Ovary (tissue), 9 donors: ENCODE results near the gene MAD1L1. TPM values are rescaled to one million over a fixed set of nuclear protein-coding genes. Genes with fewer than 3 reads are reported as not detected.
"Not testable (repeated sequence)": the region's sequence is repeated elsewhere in the genome, so short reads cannot be mapped to it uniquely, and the experiment has no call there.

Experiments
- DNase-seq, 5 donors: peaks; one replicate each; pipeline ENCODE4 v3.0.0-alpha.2; 2019 to 2020
- H3K27ac ChIP-seq, 2 donors: fragments of 200-600 bp; one replicate each; pipeline versions ENCODE4 v1.5.1 to v1.8.0; 2019 to 2022
- H3K27me3 ChIP-seq: fragments of 200-600 bp; one replicate; pipeline ENCODE4 v1.8.0; 2022
- H3K36me3 ChIP-seq: fragments of 200-600 bp; sonication (generic); one replicate; pipeline ENCODE4 v1.5.1; 2019
- H3K4me1 ChIP-seq: one replicate; pipeline ENCODE4 v1.8.1; 2013; ENCODE audit warnings: mild to moderate bottlenecking, moderate library complexity; ENCODE audit not compliant: insufficient read depth
- H3K4me3 ChIP-seq: fragments of 200-600 bp; sonication (generic); one replicate; pipeline ENCODE4 v1.5.1; 2017
- H3K9me3 ChIP-seq, 2 donors: fragments of 200-600 bp in 1 of 2; sonication (generic) in 1 of 2; one replicate each; pipeline versions ENCODE4 v1.5.1 to v1.8.1; 2013 to 2019; ENCODE audit warnings: mild to moderate bottlenecking in 1 of 2, moderate library complexity in 1 of 2
- CTCF ChIP-seq, 3 donors: fragments of 450-650 bp in 2 of 3; fragments of 200-600 bp in 1 of 3; IDR thresholded peaks; one replicate each; pipeline versions ENCODE4 v1.5.1 to v1.8.0; 2016 to 2022; ENCODE audit warnings: antibody characterized with exemption in 3 of 3, mild to moderate bottlenecking in 1 of 3
- EP300 ChIP-seq: sonication (generic); formaldehyde crosslinking; IDR thresholded peaks from one replicate; pipeline ENCODE4 v1.6.1; 2017; ENCODE audit warnings: antibody characterized with exemption
- POLR2A ChIP-seq: fragments of 450-650 bp; IDR thresholded peaks from one replicate; pipeline ENCODE4 v1.6.1; 2017; ENCODE audit warnings: antibody characterized with exemption, mild to moderate bottlenecking, moderate library complexity
- WGBS, 3 donors: extraction: QIAGEN DNeasy Blood & Tissue Kit in 1 of 3; methylation state at CpG; one replicate each; pipeline versions ENCODE4 v1.1.5 to v1.1.7; 2013 to 2017; 5-methylcytosine and 5-hydroxymethylcytosine counted together
- intact Hi-C, 4 donors: fragments of 100-400 bp; cut with DNase I; formaldehyde crosslinking; loops; one replicate each; pipeline versions ENCODE4 v1.11.0 to v1.15.1; 2022 to 2023
- polyA plus RNA-seq, 2 donors: library from polyadenylated mRNA; stranded (reverse); fragments of 200-250 nt in 1 of 2; fragments of 350-450 nt in 1 of 2; fragmentation: Illumina TruSeq in 1 of 2; extraction: RNeasy Lipid Tissue Mini Kit (QIAGEN cat#74804) in 1 of 2; gene quantifications; one replicate each; pipeline ENCODE4 v1.2.3, GENCODE V29; 2013 to 2014
- total RNA-seq, 7 donors: library from RNA; depleted of rRNA in 2 of 7; stranded (reverse); fragments of >200 nt in 2 of 7; fragmentation: NEBNext Ultra II Directional in 3 of 7; extraction: Animal tissue kit (Norgen Biotek cat#: 25700) in 3 of 7; gene quantifications; one replicate each; pipeline versions ENCODE4 v1.1.0 to v1.2.4, GENCODE V29; 2016 to 2023
- donor health status: DM: no; HTN: no; CAD: no; lungs with moderate emphysema.
- donor health status: DM: no; HTN: no; CAD: no.
- donor health status: Bipolar disorder and iron deficiency.
- donor health status: DM: yes; HTN: yes; CAD: no.
- donor health status: DM: no; HTN: no; CAD: no.
- donor health status: DM: yes; HTN: yes; CAD: no.

Gene MAD1L1
- total and polyA plus RNA-seq, 9 donors, result 5.9 to 36.6 (median 22.8) TPM

- Histone ChIP-seq H3K9me3 (no peaks in the 10 kb centered on the region), H3K4me1 (no peaks in the 10 kb centered on the region), H3K27me3 (no peaks in the 10 kb centered on the region), H3K36me3 (no peaks in the 10 kb centered on the region), H3K27ac (no peak overlapping the region), H3K4me3 (no peak overlapping the region)
- DNase-seq, result no peak
- 92 to 94% (median 93%) methylated on average over 44 of the region's 44 CpGs for WGBS, 3 donors
- TF ChIP-seq CTCF (IDR thresholded peaks at IDR 0.05) (no peak), POLR2A (no peak), EP300 (no peak)
- intact Hi-C loops, result no loop called here
These were observed 255.5 kb downstream of the MAD1L1 start for GRCh38 chr7:1977059-1977875.

- H3K4me3 ChIP-seq, H3K27me3 ChIP-seq, H3K9me3 ChIP-seq, intact Hi-C loops, H3K36me3 ChIP-seq, H3K4me1 ChIP-seq, H3K27ac ChIP-seq, DNase-seq: not testable (repeated sequence)
- WGBS, 3 donors, result 92 to 97% (median 95%) methylated on average over 8 of the region's 8 CpGs
These were observed 256.2 kb downstream of the MAD1L1 start for GRCh38 chr7:1976521-1976920.

GRCh38 chr7:1975581-1975980 lies 257.2 kb downstream of the MAD1L1 start:
- TF ChIP-seq CTCF (IDR thresholded peaks at IDR 0.05) (no peak), EP300 (no peak), POLR2A (no peak)
- H3K36me3 ChIP-seq, result no peaks in the 10 kb centered on the region
- H3K9me3 ChIP-seq, result no peaks in the 10 kb centered on the region
- no peak for DNase-seq
- H3K27me3 ChIP-seq, result no peaks in the 10 kb centered on the region
- 91 to 95% (median 93%) methylated on average over 12 of the region's 12 CpGs for WGBS, 3 donors
- intact Hi-C loops, result no loop called here
- no peak overlapping the region for H3K4me3 ChIP-seq
- H3K4me1 ChIP-seq, result no peaks in the 10 kb centered on the region
- H3K27ac ChIP-seq, result no peak overlapping the region

GRCh38 chr7:1975179-1975578 lies 257.6 kb downstream of the MAD1L1 start:
- H3K27me3 ChIP-seq, result no peaks in the 10 kb centered on the region
- no peak for DNase-seq
- no peak overlapping the region for H3K27ac ChIP-seq
- TF ChIP-seq EP300, result no peak
- TF ChIP-seq CTCF (IDR thresholded peaks at IDR 0.05), result no peak
- no peak for TF ChIP-seq POLR2A
- intact Hi-C loops, result no loop called here
- no peaks in the 10 kb centered on the region for H3K4me1 ChIP-seq
- H3K9me3 ChIP-seq, result no peaks in the 10 kb centered on the region
- no peak overlapping the region for H3K4me3 ChIP-seq
- no peaks in the 10 kb centered on the region for H3K36me3 ChIP-seq
- 93 to 94% (median 93%) methylated on average over 7 of the region's 7 CpGs for WGBS, 3 donors
